GM12878 (cell line): ENCODE data around the gene PLEKHO1. TPM values are rescaled to one million over a fixed set of nuclear protein-coding genes. Genes with fewer than 3 reads are reported as not detected.

Experiments used
- ATAC-seq: fragments of 200-7000 bp; cut with Tn5 transposase; 3 replicates; pipeline ENCODE4 v1.9.1; 2020; ENCODE audit warnings: mild to moderate bottlenecking, moderate library complexity
- BruUV-seq: library from RNA; stranded (reverse); fragments of 400-500 nt; replicated peaks from 2 replicates; lab custom pipeline; 2021; lab: Mats Ljungman, UMichigan
- CTCF ChIA-PET: fragments of 300-600 bp; sonication (Branson Sonifier 250); formaldehyde crosslinking; extraction: SDS; loops from one replicate; lab custom pipeline; 2021; ENCODE audit warnings: inconsistent platforms; lab: Yijun Ruan, JAX
- POLR2A ChIA-PET: fragments of 350-600 bp; formaldehyde crosslinking; extraction: SDS; loops from one replicate; lab custom pipeline; 2021; ENCODE audit warnings: inconsistent platforms; lab: Charles Lee
- RAD21 ChIA-PET: fragments of 300-600 bp; sonication (Branson Sonifier 250); formaldehyde crosslinking; loops from one replicate; lab custom pipeline; 2023; ENCODE audit warnings: antibody characterized with exemption; ENCODE audit not compliant: unreplicated experiment; lab: Charles Lee
- SMC1A ChIA-PET: fragments of 300-600 bp; sonication (Branson Sonifier 250); formaldehyde crosslinking; loops from one replicate; lab custom pipeline; 2023; ENCODE audit not compliant: unreplicated experiment, uncharacterized antibody; lab: Charles Lee
- DNase-seq: peaks from one replicate; pipeline ENCODE4 v3.0.0-alpha.2; 2011; ENCODE audit warnings: low read depth, low spot score
- FAIRE-seq: peaks from 3 replicates; lab custom pipeline; 2011; peaks lifted over from hg19 to GRCh38; lab: Jason Lieb, UNC
- H2AFZ ChIP-seq: 2 replicates; pipeline ENCODE4 v1.6.0; 2011; ENCODE audit warnings: low read depth, low read length, control low read depth; ENCODE audit not compliant: control insufficient read depth
- H3K27ac ChIP-seq: 2 replicates; pipeline ENCODE4 v1.5.1; 2011; ENCODE audit warnings: control low read depth; ENCODE audit not compliant: control insufficient read depth, insufficient read depth
- H3K27me3 ChIP-seq, 2 experiments: replicated peaks in 1 of 2; 2 replicates each; pipeline versions ENCODE4 v1.6.0 to v1.6.1; 2011; ENCODE audit warnings: low read length in 1 of 2; ENCODE audit not compliant: control insufficient read depth in 2 of 2, insufficient read depth in 2 of 2
- H3K36me3 ChIP-seq, 2 experiments: 2 replicates each; pipeline ENCODE4 v1.5.1; 2011; ENCODE audit warnings: low read length in 1 of 2; ENCODE audit not compliant: control insufficient read depth in 2 of 2, insufficient read depth in 2 of 2
- H3K4me1 ChIP-seq: 2 replicates; pipeline ENCODE4 v1.6.1; 2011; ENCODE audit warnings: mild to moderate bottlenecking, low read length, moderate library complexity, mixed read lengths; ENCODE audit not compliant: control insufficient read depth, insufficient read depth
- H3K4me2 ChIP-seq: 2 replicates; pipeline ENCODE4 v1.6.0; 2011; ENCODE audit warnings: control low read depth; ENCODE audit not compliant: control insufficient read depth, insufficient read depth
- H3K4me3 ChIP-seq: fragments of 200-600 bp; sonication (generic); 2 replicates; pipeline ENCODE4 v1.5.1; 2016
- H3K79me2 ChIP-seq: 2 replicates; pipeline ENCODE4 v1.6.0; 2011; ENCODE audit warnings: low read length; ENCODE audit not compliant: control insufficient read depth, insufficient read depth
- H3K9ac ChIP-seq: 2 replicates; pipeline ENCODE4 v1.8.0; 2011; ENCODE audit warnings: low read length, control low read depth, mixed read lengths; ENCODE audit not compliant: control insufficient read depth, insufficient read depth
- H3K9me3 ChIP-seq: replicated peaks from 3 replicates; pipeline ENCODE4 v1.5.1; 2011; ENCODE audit warnings: mild to moderate bottlenecking, low read length; ENCODE audit not compliant: control insufficient read depth, insufficient read depth
- H4K20me1 ChIP-seq: 2 replicates; pipeline ENCODE4 v1.6.0; 2011; ENCODE audit not compliant: control insufficient read depth, insufficient read depth
- EP300 ChIP-seq, 2 experiments: fragments of 150-350 bp in 1 of 2; IDR thresholded peaks; 2 replicates each; pipeline ENCODE4 v1.6.1; 2011 to 2012; ENCODE audit warnings: low read depth in 2 of 2, low read length in 2 of 2, borderline replicate concordance in 1 of 2, improper control_type of control experiment in 1 of 2, inconsistent platforms in 1 of 2; ENCODE audit not compliant: control insufficient read depth in 1 of 2
- ESRRA ChIP-seq: IDR thresholded peaks from 2 replicates; pipeline ENCODE4 v1.6.1; 2012; ENCODE audit warnings: mild to moderate bottlenecking, low read length, improper control_type of control experiment
- HDAC6 ChIP-seq: fragments of 200-600 bp; sonication (generic); IDR thresholded peaks from one replicate; pipeline ENCODE4 v1.8.0; 2017; ENCODE audit warnings: antibody characterized with exemption; ENCODE audit not compliant: unreplicated experiment
- PML ChIP-seq: IDR thresholded peaks from 2 replicates; pipeline ENCODE4 v1.6.1; 2012; ENCODE audit warnings: low read length, inconsistent platforms
- RELA ChIP-seq: fragments of 450-650 bp; IDR thresholded peaks from 2 replicates; pipeline ENCODE4 v1.8.0; 2014; ENCODE audit warnings: borderline replicate concordance; ENCODE audit not compliant: partially characterized antibody
- WGBS: methylation state at CpG from one replicate; pipeline ENCODE4 v1.1.6; 2016; ENCODE audit warnings: low lambda C conversion rate; ENCODE audit not compliant: insufficient replicate concordance, insufficient coverage; ENCODE audit errors: missing lambda C conversion rate; 5-methylcytosine and 5-hydroxymethylcytosine counted together
- in situ Hi-C: fragments of 300-500 bp; cut with MboI; formaldehyde crosslinking; loops from 9 replicates; pipeline ENCODE4 v1.14.3; 2018; ENCODE audit warnings: mixed read lengths
- intact Hi-C: fragments of 100-400 bp; cut with micrococcal nuclease; formaldehyde crosslinking; loops from one replicate; pipeline ENCODE4 v1.14.2; 2022; ENCODE audit not compliant: unreplicated experiment
- polyA plus RNA-seq, 11 experiments: library from polyadenylated mRNA; depleted of rRNA in 4 of 11; unstranded in 6 of 11; stranded (reverse) in 5 of 11; fragments of >200 nt; fragmentation: Nextera tagmentation in 4 of 11; fragmentation: Illumina TruSeq in 1 of 11; extraction: Ambion mirVana in 4 of 11; extraction: Trizol in 1 of 11; gene quantifications; 1 replicate in 1 of 11; 2 replicates in 10 of 11; pipeline versions ENCODE4 v1.2.1 to v1.2.3, GENCODE V29; 2011 to 2016; ENCODE audit warnings: inconsistent platforms in 2 of 11, missing spikeins in 2 of 11, low read depth in 1 of 11
- total RNA-seq, 4 experiments: library from RNA; depleted of rRNA in 3 of 4; stranded (reverse); fragments of >200 nt in 3 of 4; fragmentation: Illumina TruSeq in 1 of 4; extraction: Trizol in 1 of 4; gene quantifications; 2 replicates each; pipeline versions ENCODE4 v1.2.1 to v1.2.3, GENCODE V29; 2013 to 2021
- TF ChIP-seq, protein P1 (sequence below): IDR thresholded peaks from 2 replicates; pipeline ENCODE4 v1.6.1; 2011; ENCODE audit warnings: low read depth, mild to moderate bottlenecking, low read length, moderate library complexity, borderline replicate concordance; ENCODE audit errors: extremely low read depth

PLEKHO1 gene
- total and polyA plus RNA-seq, 10 of the 15 experiments (the other 5 are each of a cell fraction or from before 2014, with no cell fraction given) = 5.3 to 184 (median 88.8) TPM

DNA sequence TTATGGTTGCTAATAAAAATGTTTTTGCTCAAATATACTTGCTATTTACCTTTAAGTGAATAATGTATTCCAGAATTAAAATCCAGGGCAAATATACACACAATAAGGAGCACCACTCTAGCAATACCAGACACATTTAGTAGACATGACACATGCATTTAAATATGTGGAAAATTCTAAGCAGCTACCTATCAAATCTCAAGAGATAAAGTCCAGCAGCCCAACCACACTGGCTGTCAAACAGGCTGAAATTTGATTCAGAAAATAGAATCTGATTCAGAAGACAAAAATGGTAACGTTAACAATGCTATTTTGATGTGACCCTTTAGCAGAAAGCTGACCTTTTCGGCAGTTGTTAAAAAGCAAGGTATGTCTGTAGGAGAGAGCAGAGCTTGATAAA is 42.3 kb downstream of the PLEKHO1 start:
- Histone ChIP-seq H3K4me2 (no peak overlapping the region), H3K4me1 (peaks cover 4% of the 10 kb centered on the region), H3K79me2 (no peaks in the 10 kb centered on the region), H3K27me3 (no peaks in the 10 kb centered on the region), H4K20me1 (no peaks in the 10 kb centered on the region), H3K4me3 (no peak overlapping the region), H3K27ac (no peak overlapping the region), H3K9ac (no peak overlapping the region), H3K9me3 (no peaks in the 10 kb centered on the region), H3K36me3 (no peaks in the 10 kb centered on the region), H2AFZ (no peak overlapping the region)
- DNase-seq (no peak), FAIRE-seq (no peak), ATAC-seq (no peak)
- in situ Hi-C loops = no loop called here
- ChIA-PET POLR2A (interaction anchor here (1.0 kb wide), 1 partner anchor 21 kb away, joined by 4 read pairs; no protein-coding TSS in a partner anchor), SMC1A (no interaction called here), CTCF (interaction anchor here (0.9 kb wide), 1 partner anchor 13 kb away, joined by 3 read pairs; no protein-coding TSS in a partner anchor), RAD21 (no interaction called here)
- intact Hi-C loops = no loop called here
- no TSS peak for BruUV-seq
- 100% methylated on average over 2 of the region's 2 CpGs for WGBS
- TF ChIP-seq HDAC6 (no peak), RELA (no peak), ESRRA (no peak), PML (no peak), EP300 (IDR thresholded peaks at IDR 0.05; ENCODE audit: borderline replicate concordance in 1 of 2, control insufficient read depth in 1 of 2, low read depth in 2 of 2, low read length in 2 of 2) (no peak)
- TF ChIP-seq, protein P1, sequence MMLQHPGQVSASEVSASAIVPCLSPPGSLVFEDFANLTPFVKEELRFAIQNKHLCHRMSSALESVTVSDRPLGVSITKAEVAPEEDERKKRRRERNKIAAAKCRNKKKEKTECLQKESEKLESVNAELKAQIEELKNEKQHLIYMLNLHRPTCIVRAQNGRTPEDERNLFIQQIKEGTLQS = no peak
